HG02642 (cell line): ENCODE results near the gene GMEB2.

Experiments used
- ATAC-seq: cut with Tn5 transposase; IDR thresholded peaks from one replicate; pipeline ENCODE4 v1.9.1; 2021; ENCODE audit warnings: mild to moderate bottlenecking; ENCODE audit not compliant: unreplicated experiment, poor library complexity

The GMEB2 gene

GRCh38 chr20:63591786-63592355, 35.0 kb downstream of the GMEB2 start:
- no peak for ATAC-seq

DNA sequence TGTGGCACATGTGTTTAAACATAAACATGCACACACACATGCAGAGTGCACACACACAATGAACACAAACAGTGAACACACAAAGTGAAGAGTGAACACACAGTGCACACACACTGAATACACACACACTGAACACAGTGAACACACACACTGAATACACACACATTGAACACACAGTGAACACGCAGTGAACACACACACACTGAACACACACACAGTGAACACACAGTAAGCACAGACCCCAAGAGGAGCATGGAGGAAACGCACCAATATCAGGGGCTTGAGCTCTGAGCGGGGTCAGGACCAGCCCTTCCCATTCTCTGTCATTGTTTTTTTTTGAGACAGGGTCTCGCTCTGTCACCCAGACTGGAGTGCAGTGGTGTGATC, 35.8 kb downstream of the GMEB2 start:
- ATAC-seq = no peak

DNA sequence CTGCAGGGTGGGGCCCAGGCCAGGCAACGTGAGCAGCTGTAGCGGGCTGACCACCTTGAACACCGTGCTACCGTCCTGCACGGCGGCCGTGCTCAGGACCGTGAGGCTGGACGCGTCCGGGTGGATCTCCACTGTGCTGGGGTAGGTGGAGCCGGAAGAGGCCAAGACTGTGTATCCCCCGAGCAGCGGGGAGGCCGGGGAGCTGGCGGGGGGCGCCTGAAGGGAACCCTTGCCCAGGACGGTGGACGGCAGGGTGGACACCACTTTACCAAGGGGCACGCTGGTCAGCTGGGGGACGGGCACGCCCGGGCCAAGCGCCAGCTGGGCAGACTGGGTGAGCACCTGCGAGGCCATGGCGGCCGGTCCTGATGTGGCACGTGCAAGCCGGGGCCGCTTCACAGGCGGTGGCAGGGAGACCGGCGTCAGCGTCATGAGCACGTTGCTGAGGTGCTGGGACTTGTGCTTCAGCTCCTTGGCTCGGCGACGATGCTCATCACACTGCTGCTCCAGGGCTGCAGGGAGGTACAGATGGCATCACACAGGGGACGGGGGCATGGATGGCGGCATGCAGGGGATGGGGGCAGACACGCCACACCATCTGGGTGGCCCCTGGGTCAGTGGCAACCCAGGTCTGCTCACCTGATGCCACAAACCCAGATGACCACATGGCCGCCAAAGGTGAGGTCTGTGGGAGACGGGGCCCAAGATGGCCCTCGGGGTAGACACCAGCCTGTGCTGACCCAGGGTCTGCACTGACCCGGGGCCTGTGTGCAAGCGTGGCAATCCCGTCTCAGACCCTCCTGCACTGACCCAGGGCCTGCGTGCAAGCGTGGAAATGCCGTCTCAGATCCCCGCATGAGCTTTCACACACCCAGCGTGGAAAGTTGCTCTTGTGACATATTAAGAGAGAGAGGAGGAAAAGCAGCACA, 36.4 kb downstream of the GMEB2 start:
- no peak for ATAC-seq

DNA sequence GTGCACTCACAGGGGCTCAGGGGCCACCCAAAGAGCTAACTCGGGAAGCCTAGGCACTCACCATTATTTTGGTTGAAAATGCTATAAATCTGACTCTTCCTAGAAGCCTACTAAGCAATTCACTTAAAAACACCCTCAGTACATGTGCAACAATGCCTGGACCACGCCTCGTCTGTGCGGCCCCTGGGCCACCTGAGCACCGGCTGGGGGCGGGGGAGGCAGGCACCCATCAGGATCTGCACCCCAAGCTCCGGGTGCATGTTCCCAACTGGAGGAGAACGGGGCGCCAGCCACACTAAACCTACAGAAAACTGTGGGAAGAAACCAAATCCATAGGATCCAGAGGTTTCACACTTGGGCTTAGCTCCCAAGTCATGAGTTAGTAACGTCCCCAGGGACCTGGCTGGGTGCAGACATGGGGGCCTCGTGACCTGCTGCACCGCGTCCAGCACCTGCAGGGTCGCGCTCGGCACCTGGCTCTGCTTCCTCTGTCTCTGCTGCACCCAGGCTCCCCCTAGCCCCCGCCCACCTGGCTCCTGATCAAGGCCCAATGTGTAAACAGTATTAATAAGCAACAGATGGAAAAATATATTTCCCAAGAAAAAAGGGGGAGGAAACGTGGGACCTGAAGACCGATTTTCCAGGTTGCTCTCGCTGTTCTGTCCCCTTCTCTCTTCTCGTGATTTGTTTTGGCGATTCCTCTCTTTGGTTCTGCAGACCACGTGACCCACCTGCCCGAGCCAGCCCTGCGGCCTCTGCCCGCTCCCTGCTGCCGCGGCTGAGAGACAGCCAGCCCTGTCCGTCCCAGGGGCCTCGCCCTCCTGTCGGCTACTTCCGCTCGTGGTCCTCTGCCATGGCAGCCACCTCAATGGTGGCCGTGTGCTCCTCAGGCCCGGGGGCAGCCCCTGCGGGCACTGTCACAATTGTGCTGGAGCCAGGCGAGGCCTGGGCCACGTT, 37.4 kb downstream of the GMEB2 start:
- no peak for ATAC-seq

GRCh38 chr20:63588641-63589041, 38.3 kb downstream of the GMEB2 start:
- ATAC-seq = no peak

DNA sequence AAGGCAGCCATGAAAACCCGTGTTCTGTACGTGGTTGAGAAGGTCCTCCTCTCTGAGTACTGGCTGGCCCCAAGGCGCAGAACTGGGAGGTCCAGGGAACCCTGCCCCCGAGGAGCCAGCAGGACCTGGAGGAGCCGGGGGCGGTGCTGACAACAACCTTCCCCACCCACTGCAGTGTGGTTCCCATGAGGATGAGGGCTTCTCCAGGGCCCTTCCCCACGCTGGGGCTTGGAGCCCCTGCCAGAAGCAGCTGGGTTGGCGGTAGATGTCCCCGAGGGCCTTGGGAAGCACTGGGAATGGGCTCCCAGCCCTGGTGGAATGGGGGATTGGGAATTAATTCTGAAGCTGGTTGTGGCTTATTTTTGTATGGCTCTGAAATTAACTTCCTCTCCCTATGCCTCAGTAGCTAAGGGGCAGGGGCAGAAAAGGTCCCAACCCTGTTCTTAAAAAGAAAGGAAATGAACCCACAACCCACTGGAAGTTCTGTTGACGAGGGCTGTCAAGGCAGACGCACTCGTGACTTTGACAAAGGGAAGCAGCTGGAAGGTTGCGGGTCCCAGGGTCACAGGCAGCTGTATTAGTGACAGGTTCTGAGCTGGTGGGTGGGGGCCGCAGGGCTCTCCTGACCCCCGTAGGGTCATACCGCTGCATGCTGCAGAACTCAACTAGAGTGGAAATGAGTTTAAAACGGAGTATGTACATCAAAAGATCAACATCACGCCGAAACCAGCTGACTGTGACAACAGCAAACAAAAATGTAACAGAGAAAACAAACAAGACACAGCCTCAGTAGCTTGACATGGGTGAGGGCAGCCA, 38.9 kb downstream of the GMEB2 start:
- no peak for ATAC-seq

GRCh38 chr20:63587256-63587655, 39.6 kb downstream of the GMEB2 start:
- no peak for ATAC-seq

- no peak for ATAC-seq
Measured at GRCh38 chr20:63586797-63587196, 40.1 kb downstream of the GMEB2 start.

- no peak for ATAC-seq
Measured at GRCh38 chr20:63585616-63586565, 41.0 kb downstream of the GMEB2 start.

DNA sequence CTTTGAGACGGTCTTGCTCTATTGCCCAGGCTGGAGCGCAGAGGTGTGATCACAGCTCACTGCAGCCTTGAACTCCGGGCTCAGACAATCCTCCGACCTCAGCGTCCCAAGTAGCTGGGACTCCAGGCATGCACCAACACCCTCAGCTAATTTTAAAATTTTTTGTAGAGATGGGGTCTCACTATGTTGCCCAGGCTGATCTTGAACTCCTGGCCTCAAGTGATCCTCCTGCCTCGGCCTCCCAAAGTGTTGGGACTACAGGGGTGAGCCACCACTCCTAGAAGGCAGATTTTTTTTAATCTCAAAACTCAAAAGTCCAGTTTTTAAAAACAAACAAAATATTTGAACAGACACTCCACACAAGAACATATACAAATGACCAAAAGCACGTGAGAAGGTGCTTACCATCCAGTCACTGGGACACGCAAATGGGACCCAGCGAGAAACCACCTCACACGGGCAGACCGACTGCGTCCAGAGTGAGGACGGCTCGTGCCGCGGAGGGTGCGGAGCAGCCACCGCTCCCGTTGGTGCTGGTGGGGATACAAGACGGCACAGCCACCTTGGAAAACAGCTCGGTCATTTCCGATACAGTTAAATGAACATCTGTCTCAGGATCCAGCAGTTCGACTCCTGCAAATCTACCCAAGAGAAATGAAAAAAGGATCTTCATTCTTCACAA, 44.4 kb downstream of the GMEB2 start:
- ATAC-seq = no peak

DNA sequence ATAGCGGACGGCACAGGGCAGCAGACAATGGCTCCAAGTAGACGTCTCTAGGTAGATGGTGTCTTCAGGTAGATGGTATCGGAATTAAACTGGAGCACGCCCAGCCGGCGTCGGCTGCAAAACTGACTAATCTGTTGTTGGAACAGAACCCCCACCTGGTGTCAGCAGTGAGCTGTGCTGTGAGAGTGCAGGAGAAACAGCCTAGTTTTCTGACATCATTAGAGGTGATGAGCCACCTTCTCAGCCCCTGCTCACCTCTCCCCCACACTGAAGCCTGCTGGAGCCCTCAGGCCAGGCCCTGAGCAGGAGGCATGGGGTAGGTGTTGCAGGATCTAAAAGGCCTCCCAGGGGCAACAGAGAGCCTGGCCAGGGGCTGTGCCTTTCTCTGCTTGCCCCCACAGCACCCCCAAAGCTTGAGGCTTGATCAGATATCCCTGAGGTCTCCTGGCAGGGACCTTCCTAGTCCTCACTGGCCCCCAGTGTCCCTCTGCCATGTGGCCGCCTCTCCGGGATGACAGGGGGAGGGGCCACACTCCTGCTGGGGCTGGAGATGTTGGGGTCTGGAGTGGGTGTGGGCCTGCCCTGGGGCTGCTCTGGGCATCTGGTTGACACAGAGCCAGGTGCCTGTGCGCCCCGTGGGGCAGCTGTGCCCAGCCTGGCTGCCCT, 46.0 kb downstream of the GMEB2 start:
- no peak for ATAC-seq

DNA sequence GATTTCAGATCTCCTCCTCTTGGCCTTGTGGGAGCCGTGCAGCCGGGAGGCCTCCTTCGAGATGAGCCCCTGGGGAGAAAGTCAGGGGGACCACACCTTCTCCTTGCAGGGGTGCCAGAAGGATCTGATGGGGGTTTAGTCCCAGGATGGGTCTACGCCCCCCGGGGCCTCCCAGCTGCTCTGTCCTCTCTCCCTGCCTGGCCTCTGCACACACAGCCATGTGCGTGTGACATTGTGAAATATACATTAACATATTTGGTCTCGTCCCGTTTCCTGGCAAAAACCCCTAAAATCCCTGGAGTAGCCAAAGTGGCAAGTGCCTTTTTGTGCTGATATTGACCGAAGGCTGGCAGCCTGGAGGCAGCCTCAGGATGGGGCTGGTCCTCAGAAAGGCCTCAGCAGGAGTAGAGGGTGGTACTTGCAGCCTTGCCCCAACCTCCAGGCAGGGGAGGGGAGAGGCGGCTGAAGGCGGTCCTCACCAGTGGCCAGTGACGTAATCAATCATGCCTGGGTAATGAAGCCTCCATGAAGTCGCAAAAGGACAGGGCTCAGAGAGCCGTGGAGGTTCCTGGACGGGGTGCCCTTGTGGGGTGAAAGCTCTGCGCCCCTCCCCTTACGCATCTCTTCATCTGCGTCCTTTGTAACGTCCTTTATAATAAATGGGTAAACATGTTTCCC, 47.7 kb downstream of the GMEB2 start:
- ATAC-seq = no peak

GRCh38 chr20:63578224-63579016, 48.5 kb downstream of the GMEB2 start:
- ATAC-seq = no peak

GRCh38 chr20:63577317-63577894, 49.5 kb downstream of the GMEB2 start:
- ATAC-seq = no peak

- no peak for ATAC-seq
Measured at GRCh38 chr20:63576311-63576710, 50.6 kb downstream of the GMEB2 start.
